Naive thymus-derived CD8-positive, alpha-beta T cell (primary cell): Measurements from ENCODE around the gene MUC5B. TPM values are rescaled to one million over a fixed set of nuclear protein-coding genes. Genes with fewer than 3 reads are reported as not detected.

Source experiments
- ATAC-seq, 2 donors: fragments of 150-1000 bp; cut with Tn5 transposase in 1 of 2; sonication (Bioruptor Pico), chemical (Tn5 transposase) in 1 of 2; 1 replicate in 1 of 2; 2 replicates in 1 of 2; pipeline ENCODE4 v1.10.0; 2021; ENCODE audit warnings: mild to moderate bottlenecking in 2 of 2, moderate library complexity in 2 of 2
- POLR2A ChIA-PET: fragments of 350-600 bp; sonication (Branson Sonifier 250); formaldehyde crosslinking; loops from one replicate; lab custom pipeline; 2021; ENCODE audit warnings: antibody characterized with exemption; lab: Charles Lee
- DNase-seq, 10 donors: peaks; one replicate each; pipeline versions ENCODE4 v3.0.0 to v3.0.0-alpha.2; 2020 to 2022
- H3K27ac Mint-ChIP-seq, 10 donors: one replicate each; pipeline ENCODE4 v1.8.0; 2020 to 2022; ENCODE audit warnings: mild to moderate bottlenecking in 10 of 10, mixed read lengths in 10 of 10, moderate library complexity in 4 of 10, inconsistent platforms in 1 of 10
- H3K27me3 Mint-ChIP-seq, 5 donors: one replicate each; pipeline ENCODE4 v1.8.0; 2021 to 2022; ENCODE audit warnings: mixed read lengths in 5 of 5
- H3K36me3 Mint-ChIP-seq, 3 donors: one replicate each; pipeline ENCODE4 v1.8.0; 2020 to 2022; ENCODE audit warnings: mixed read lengths in 3 of 3, mild to moderate bottlenecking in 2 of 3, inconsistent platforms in 1 of 3
- H3K4me1 Mint-ChIP-seq, 4 donors: one replicate each; pipeline ENCODE4 v1.8.0; 2021 to 2022; ENCODE audit warnings: mixed read lengths in 4 of 4
- H3K4me3 Mint-ChIP-seq, 10 donors: one replicate each; pipeline ENCODE4 v1.8.0; 2020 to 2022; ENCODE audit warnings: mild to moderate bottlenecking in 10 of 10, mixed read lengths in 10 of 10, moderate library complexity in 6 of 10, inconsistent platforms in 1 of 10
- H3K9me3 Mint-ChIP-seq, 9 donors: one replicate each; pipeline ENCODE4 v1.8.0; 2020 to 2022; ENCODE audit warnings: mixed read lengths in 9 of 9, mild to moderate bottlenecking in 3 of 9, inconsistent platforms in 1 of 9, moderate library complexity in 1 of 9
- polyA plus RNA-seq, 3 donors: library from polyadenylated mRNA; unstranded; fragments of 300-500 nt; fragmentation: Illumina TruSeq; gene quantifications; one replicate each; pipeline ENCODE4 v1.2.3, GENCODE V29; 2021
- total RNA-seq, 8 experiments: library from RNA in 2 of 8; stranded (reverse) in 2 of 8; gene quantifications; one replicate each; pipeline ENCODE4 v1.2.3 and lab custom pipeline; 2021 to 2026

The MUC5B gene
- total and polyA plus RNA-seq, 5 experiments from 2014 or later: not detected

GRCh38 chr11:1297576-1298473 lies 75.0 kb downstream of the MUC5B start:
- POLR2A ChIA-PET: interaction anchor here (0.8 kb wide), 1 partner anchor 101 kb away, joined by 3 read pairs; no protein-coding TSS in a partner anchor

GRCh38 chr11:1298695-1299492 lies 76.0 kb downstream of the MUC5B start:
- POLR2A ChIA-PET: no interaction called here
- Mint-ChIP-seq H3K4me3 (no peak overlapping the region), H3K36me3 (peaks cover 0 to 32% (median 3%) of the 10 kb centered on the region in 3 donors), H3K27ac (peak overlapping the region in 2 of 10 donors; percentile 53 to 84), H3K4me1 (peaks cover 9 to 40% (median 23%) of the 10 kb centered on the region in 4 donors), H3K9me3 (no peaks in the 10 kb centered on the region), H3K27me3 (no peaks in the 10 kb centered on the region)
- ATAC-seq (no peak), DNase-seq (no peak)

More at GRCh38 chr11:1297576-1298473, 75.0 kb downstream of the MUC5B start:
- Mint-ChIP-seq H3K4me1 (peaks cover 3 to 35% (median 18%) of the 10 kb centered on the region in 4 donors), H3K36me3 (peaks cover 0 to 30% (median 3%) of the 10 kb centered on the region in 3 donors), H3K4me3 (no peak overlapping the region), H3K9me3 (no peaks in the 10 kb centered on the region), H3K27me3 (no peaks in the 10 kb centered on the region), H3K27ac (peak overlapping the region in 2 of 10 donors; percentile 53)
- ATAC-seq (no peak), DNase-seq (no peak)

GRCh38 chr11:1299621-1300020 lies 76.8 kb downstream of the MUC5B start:
- no peaks in the 10 kb centered on the region for H3K27me3 Mint-ChIP-seq
- H3K27ac Mint-ChIP-seq: peak overlapping the region in 2 of 10 donors; percentile 28 to 67
- POLR2A ChIA-PET: no interaction called here
- DNase-seq (peak in 1 of 10 donors; percentile 11), ATAC-seq (no peak)
- H3K4me3 Mint-ChIP-seq: no peak overlapping the region
- H3K36me3 Mint-ChIP-seq: peaks cover 0 to 34% (median 3%) of the 10 kb centered on the region in 3 donors
- peaks cover 11 to 45% (median 26%) of the 10 kb centered on the region in 4 donors for H3K4me1 Mint-ChIP-seq
- no peaks in the 10 kb centered on the region for H3K9me3 Mint-ChIP-seq

- Mint-ChIP-seq H3K36me3 (peaks cover 0 to 36% (median 1%) of the 10 kb centered on the region in 3 donors), H3K27me3 (no peaks in the 10 kb centered on the region), H3K27ac (no peak overlapping the region), H3K4me1 (peaks cover 13 to 50% (median 31%) of the 10 kb centered on the region in 4 donors), H3K4me3 (no peak overlapping the region), H3K9me3 (no peaks in the 10 kb centered on the region)
- ATAC-seq (no peak), DNase-seq (peak in 1 of 10 donors; percentile 3)
- POLR2A ChIA-PET: no interaction called here
Observed at GRCh38 chr11:1300121-1300520, 77.3 kb downstream of the MUC5B start.

GRCh38 chr11:1300569-1301187 lies 77.8 kb downstream of the MUC5B start:
- Mint-ChIP-seq H3K36me3 (peaks cover 0 to 41% (median 1%) of the 10 kb centered on the region in 3 donors), H3K9me3 (no peaks in the 10 kb centered on the region), H3K27me3 (no peaks in the 10 kb centered on the region), H3K4me3 (no peak overlapping the region), H3K4me1 (peaks cover 13 to 55% (median 36%) of the 10 kb centered on the region in 4 donors), H3K27ac (no peak overlapping the region)
- DNase-seq (peak in 1 of 10 donors; percentile 1), ATAC-seq (no peak)
- POLR2A ChIA-PET: interaction anchor here (0.6 kb wide), 1 partner anchor 1674 kb away, joined by 3 read pairs; no protein-coding TSS in a partner anchor

- peaks cover 16 to 56% (median 44%) of the 10 kb centered on the region in 4 donors for H3K4me1 Mint-ChIP-seq
- POLR2A ChIA-PET: interaction anchor here (0.6 kb wide), 1 partner anchor 1673 kb away, joined by 3 read pairs; no protein-coding TSS in a partner anchor
- H3K27me3 Mint-ChIP-seq: no peaks in the 10 kb centered on the region
- no peak overlapping the region for H3K4me3 Mint-ChIP-seq
- peak overlapping the region in 3 of 10 donors; percentile 52 to 63 (median 59) for H3K27ac Mint-ChIP-seq
- DNase-seq: peak in 1 of 10 donors; percentile 9
- H3K9me3 Mint-ChIP-seq: no peaks in the 10 kb centered on the region
- H3K36me3 Mint-ChIP-seq: peaks cover 0 to 43% (median 1%) of the 10 kb centered on the region in 3 donors
- no peak for ATAC-seq
Observed at GRCh38 chr11:1301220-1302000, 78.5 kb downstream of the MUC5B start.

- peak in 2 of 10 donors; percentile 14 to 53 for DNase-seq
- no peak for ATAC-seq
- peaks cover 0 to 43% (median 1%) of the 10 kb centered on the region in 3 donors for H3K36me3 Mint-ChIP-seq
- no peak overlapping the region for H3K4me3 Mint-ChIP-seq
- H3K27me3 Mint-ChIP-seq: no peaks in the 10 kb centered on the region
- peak overlapping the region in 3 of 10 donors; percentile 24 to 62 (median 48) for H3K27ac Mint-ChIP-seq
- H3K9me3 Mint-ChIP-seq: no peaks in the 10 kb centered on the region
- peaks cover 19 to 62% (median 50%) of the 10 kb centered on the region in 4 donors for H3K4me1 Mint-ChIP-seq
- POLR2A ChIA-PET: no interaction called here
Observed at GRCh38 chr11:1302041-1302460, 79.2 kb downstream of the MUC5B start.

- peak overlapping the region in 3 of 10 donors; percentile 24 to 62 (median 48) for H3K27ac Mint-ChIP-seq
- H3K36me3 Mint-ChIP-seq: peaks cover 0 to 41% (median 1%) of the 10 kb centered on the region in 3 donors
- H3K4me3 Mint-ChIP-seq: peak overlapping the region in 3 of 10 donors; percentile 8 to 31 (median 30)
- peaks cover 23 to 68% (median 55%) of the 10 kb centered on the region in 4 donors for H3K4me1 Mint-ChIP-seq
- ATAC-seq (no peak), DNase-seq (peak in 1 of 10 donors; percentile 13)
- H3K27me3 Mint-ChIP-seq: no peaks in the 10 kb centered on the region
- POLR2A ChIA-PET: no interaction called here
- H3K9me3 Mint-ChIP-seq: no peaks in the 10 kb centered on the region
Observed at GRCh38 chr11:1302461-1303125, 79.7 kb downstream of the MUC5B start.

- H3K4me1 Mint-ChIP-seq: peaks cover 26 to 72% (median 60%) of the 10 kb centered on the region in 4 donors
- no peaks in the 10 kb centered on the region for H3K9me3 Mint-ChIP-seq
- H3K36me3 Mint-ChIP-seq: peaks cover 0 to 40% (median 1%) of the 10 kb centered on the region in 3 donors
- H3K27ac Mint-ChIP-seq: peak overlapping the region in 2 of 10 donors; percentile 27 to 48
- DNase-seq (no peak), ATAC-seq (no peak)
- H3K4me3 Mint-ChIP-seq: no peak overlapping the region
- POLR2A ChIA-PET: interaction anchor here (0.7 kb wide), 2 partner anchors 33 to 1065 kb away, joined by 3 to 6 read pairs; no protein-coding TSS in a partner anchor
- no peaks in the 10 kb centered on the region for H3K27me3 Mint-ChIP-seq
Observed at GRCh38 chr11:1303126-1303821, 80.4 kb downstream of the MUC5B start.

- ATAC-seq: no peak
- no peak for DNase-seq
- POLR2A ChIA-PET: interaction anchor here (0.7 kb wide), 2 partner anchors 34 to 1064 kb away, joined by 3 to 6 read pairs; no protein-coding TSS in a partner anchor
- H3K27me3 Mint-ChIP-seq: no peaks in the 10 kb centered on the region
- peaks cover 0 to 33% (median under 1%) of the 10 kb centered on the region in 3 donors for H3K36me3 Mint-ChIP-seq
- no peak overlapping the region for H3K27ac Mint-ChIP-seq
- no peaks in the 10 kb centered on the region for H3K9me3 Mint-ChIP-seq
- H3K4me1 Mint-ChIP-seq: peaks cover 28 to 73% (median 62%) of the 10 kb centered on the region in 4 donors
- H3K4me3 Mint-ChIP-seq: peak overlapping the region in 1 of 10 donors; percentile 66
Observed at GRCh38 chr11:1303973-1304372, 81.1 kb downstream of the MUC5B start.
